ENCODE measurements around the gene SLC7A8.

DNA sequence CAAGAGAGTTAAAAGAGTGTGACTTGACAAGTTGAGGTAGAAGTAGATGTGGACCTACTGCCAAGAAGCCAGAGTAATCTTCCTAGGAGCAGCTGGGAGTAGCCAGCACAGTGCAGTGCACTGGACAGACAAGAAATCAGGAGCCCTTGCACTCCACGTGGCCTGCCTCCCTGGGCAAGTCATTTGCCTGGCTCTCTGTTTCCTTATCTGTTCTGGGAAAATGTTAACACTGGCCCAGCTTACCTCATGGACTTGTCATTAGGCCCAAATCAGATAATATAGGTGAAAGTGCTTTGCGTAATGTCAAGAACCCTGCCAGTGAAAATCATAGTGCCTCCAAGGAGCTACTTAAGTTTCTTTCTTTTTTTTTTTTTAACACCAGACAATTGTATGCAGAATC lies 19.2 kb downstream of the SLC7A8 start:
- TF ChIP-seq EZH2phosphoT487 (IDR thresholded peaks at IDR 0.05; ENCODE audit: low read depth) (no peak), CTCF (IDR thresholded peaks at IDR 0.05; ENCODE audit: low read depth, low read length) (no peak)
